GM19463 (cell line): ENCODE measurements around the gene MMP23B.

ENCODE experiments used
- ATAC-seq: cut with Tn5 transposase; IDR thresholded peaks from one replicate; pipeline ENCODE4 v1.9.1; 2021; ENCODE audit warnings: mild to moderate bottlenecking, moderate library complexity; ENCODE audit not compliant: unreplicated experiment

MMP23B gene

DNA sequence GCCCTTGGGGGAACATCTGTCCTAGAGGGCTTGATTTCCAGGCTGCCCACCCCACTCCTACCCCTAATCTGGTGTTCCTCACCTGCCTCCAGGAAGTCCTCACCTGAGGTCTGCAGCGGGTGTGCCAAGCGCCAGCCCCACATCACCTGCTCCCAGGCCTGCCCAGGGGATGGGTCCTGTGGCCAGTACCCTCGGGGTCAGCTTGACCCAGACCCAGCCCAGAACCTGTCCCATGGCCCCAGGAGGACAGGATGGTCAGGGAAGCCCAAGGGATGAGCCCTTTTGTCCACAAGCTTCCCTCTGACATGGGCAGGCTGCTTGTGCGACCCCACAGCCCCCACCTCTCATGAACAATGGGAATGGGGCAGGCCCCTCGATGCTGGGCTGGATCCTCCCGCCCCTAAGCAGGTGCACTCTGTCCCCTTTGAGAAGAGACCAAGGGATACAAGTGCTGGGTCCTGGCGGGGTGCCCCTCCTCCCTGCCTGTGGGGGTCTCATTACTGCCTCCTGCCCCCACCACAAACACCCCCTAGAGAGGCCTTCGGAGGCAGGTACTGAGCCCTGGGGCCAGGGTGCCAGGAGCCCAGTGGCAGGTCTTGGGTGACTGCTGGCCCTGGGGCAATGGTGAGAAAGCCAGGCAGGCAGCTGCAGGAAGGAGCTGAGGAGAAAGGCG lies 13.4 kb upstream of the MMP23B start:
- ATAC-seq: no peak

DNA sequence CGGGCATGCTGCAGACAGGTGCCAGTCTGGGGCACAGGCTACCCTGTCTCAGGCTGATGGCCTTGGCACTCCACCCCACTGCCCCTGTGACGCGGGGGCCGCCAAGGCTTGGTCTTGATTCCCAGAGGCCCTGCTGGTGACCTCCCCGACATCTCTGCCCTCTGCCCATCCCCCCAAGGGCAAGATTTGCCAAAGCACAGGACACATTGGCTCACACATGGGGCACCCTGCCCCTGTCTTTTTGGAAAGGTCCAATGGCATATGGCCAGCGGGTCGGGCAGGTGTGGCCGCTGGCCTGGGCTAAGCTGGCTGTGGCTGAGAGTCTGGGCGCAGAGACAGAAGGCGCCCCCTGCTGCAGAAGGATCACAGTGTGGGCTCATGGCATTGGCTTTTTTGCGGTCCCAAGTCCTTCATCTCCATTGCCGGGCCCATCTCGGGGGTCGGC lies 12.0 kb upstream of the MMP23B start:
- no peak for ATAC-seq

DNA sequence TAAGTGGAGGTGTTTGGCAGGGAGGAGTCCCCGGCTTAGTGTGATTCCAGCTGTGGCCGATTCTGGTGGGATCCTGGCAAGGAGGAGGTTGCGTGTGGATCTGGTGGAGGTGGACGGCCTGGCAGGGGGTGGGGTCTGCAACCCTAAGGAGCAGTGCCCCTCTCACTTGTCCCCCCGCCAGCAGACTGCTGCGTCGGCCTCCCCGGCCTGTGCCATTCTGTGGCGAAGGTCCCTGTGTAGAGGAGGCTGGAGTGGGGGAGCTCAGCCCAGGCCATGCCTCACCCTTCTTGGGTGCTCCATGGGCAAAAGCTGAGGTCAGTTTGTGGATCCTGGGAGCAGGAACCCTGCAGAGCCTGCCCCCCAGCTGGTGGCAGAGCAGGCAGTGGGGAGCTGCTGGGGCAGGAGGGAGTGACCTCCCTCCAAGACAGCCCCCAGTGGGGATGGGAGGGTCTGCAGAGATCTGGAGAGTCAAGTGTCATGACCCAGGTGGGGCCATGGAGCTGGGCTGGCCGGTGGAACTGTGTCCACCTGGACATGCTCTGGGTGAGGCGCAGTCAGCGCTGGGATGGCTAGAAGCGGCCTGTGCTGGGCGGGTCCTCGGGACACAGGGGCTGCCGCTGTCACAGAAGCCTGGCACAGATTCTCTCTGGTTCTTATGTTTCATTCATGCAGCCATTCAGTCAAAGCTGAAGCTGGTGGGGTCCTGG lies 11.4 kb upstream of the MMP23B start:
- ATAC-seq: no peak

GRCh38 chr1:1621173-1622009 lies 10.6 kb upstream of the MMP23B start:
- ATAC-seq: no peak

DNA sequence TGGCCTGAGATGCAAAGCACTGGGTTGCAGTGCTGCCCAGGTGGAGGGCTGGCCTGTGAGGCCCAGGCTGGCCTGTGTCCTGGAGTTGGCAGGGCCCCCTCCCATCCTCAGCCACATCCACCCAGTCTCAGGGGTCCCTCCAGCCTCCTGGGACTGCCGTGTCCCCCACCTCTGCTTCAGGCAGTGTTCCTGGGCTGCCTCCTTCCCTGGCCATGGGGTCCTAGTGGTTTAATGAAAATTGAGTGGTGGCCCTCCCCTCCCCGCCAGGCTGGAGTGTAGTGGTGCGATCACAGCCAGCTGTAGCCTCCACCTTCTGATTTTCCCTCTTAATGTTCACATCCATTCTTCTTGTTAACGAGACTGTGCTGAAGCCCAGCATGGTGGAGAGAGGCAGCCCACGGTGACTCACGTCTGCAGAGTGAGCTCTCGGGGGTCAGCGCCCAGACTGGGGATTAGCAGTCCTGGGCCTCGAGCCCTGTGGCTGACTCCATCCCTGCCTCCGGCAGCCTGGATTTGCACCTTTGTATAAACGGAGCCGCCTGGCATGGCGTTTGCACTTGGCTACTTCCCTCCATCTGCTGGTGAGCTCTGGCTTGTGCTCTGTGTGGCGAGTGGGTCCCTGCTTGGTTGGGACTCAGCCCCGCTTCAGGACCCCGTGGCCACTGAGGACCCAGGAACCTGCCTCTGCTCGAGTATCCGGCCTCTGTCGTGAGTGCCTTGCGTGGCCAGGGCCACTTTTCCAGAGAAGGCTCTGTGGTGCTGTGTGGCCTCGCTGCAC lies 9.8 kb upstream of the MMP23B start:
- ATAC-seq: no peak

GRCh38 chr1:1622788-1623094 lies 9.2 kb upstream of the MMP23B start:
- no peak for ATAC-seq

GRCh38 chr1:1623181-1623630 lies 8.8 kb upstream of the MMP23B start:
- ATAC-seq: no peak

DNA sequence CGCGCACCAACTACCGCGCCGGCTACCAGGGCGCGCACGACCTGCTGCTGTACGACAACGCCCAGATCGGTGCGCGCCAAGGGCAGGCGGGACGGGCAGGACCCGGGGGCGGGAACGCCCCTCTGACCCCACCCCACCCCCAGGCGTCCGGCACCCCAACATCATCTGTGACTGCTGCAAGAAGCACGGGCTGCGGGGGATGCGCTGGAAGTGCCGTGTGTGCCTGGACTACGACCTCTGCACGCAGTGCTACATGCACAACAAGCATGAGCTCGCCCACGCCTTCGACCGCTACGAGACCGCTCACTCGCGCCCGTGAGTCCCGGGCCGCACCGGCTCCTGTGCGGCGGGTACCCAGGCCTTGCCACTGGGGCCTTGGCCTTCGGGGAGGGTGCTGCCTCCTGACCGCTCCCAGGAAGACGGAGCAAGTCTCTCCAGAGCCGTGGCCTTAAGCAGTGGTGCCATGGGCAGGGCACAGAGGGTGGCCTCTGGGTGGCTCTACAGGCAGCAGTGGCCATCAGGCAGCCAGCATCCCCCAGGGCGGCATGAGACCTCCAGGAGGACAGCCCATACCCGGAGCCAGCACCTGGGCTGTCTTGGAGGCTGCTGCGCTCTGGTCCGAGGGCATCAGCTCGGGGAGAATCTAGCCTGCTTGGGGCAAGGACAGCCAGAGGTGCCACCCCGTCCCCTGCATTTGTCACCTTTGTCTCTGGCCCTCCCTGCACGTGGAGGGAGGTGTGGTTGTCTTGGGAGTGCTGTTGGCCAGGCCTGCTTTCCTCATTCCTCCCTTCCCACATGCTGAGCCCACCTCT lies 8.1 kb upstream of the MMP23B start:
- no peak for ATAC-seq

DNA sequence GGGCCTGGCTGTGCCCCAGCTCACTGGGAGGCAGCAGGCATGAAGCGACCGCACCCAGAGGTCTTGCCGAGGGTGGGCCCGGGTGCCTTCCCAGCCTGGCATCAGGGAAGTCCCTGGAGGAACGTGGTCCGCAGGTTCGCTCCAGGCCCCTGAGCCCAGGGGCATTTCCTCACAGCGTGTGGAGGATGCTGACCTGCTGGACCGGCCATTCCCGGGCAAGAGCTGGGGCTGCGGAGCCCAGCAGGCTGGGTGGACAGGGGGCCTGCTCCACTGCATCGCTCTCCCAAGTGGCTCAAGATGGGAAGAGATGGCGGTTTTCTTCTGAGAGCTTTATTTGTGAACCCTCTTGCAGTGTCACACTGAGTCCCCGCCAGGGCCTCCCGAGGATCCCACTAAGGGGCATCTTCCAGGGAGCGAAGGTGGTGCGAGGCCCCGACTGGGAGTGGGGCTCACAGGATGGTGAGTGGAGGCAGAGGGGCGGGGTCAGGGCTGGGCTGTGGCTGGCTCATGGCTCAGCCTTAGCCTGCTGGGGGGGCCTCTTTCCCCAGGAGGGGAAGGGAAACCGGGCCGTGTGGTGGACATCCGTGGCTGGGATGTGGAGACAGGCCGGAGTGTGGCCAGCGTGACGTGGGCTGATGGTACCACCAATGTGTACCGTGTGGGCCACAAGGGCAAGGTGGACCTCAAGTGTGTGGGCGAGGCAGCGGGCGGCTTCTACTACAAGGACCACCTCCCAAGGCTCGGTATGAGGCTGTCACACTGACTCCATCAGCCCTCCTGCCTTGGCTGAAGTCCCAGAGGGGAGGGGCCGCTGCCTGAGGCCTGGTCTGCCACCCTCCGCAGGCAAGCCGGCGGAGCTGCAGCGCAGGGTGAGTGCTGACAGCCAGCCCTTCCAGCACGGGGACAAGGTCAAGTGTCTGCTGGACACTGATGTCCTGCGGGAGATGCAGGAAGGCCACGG lies 7.2 kb upstream of the MMP23B start:
- ATAC-seq: no peak

DNA sequence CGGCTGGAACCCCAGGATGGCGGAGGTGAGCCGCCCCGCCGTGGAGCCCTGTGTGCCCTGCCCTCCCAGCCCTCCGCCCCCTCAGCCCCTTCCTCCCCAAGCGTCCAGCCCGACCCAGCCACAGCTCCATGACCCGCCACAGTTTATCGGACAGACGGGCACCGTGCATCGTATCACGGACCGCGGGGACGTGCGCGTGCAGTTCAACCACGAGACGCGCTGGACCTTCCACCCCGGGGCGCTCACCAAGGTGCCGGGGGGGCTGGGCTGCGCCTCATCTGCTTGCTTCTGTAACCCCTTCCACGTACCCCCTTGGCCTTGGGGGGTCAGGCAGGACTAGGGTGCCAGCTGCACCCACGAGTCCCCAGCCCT lies 6.6 kb upstream of the MMP23B start:
- no peak for ATAC-seq

DNA sequence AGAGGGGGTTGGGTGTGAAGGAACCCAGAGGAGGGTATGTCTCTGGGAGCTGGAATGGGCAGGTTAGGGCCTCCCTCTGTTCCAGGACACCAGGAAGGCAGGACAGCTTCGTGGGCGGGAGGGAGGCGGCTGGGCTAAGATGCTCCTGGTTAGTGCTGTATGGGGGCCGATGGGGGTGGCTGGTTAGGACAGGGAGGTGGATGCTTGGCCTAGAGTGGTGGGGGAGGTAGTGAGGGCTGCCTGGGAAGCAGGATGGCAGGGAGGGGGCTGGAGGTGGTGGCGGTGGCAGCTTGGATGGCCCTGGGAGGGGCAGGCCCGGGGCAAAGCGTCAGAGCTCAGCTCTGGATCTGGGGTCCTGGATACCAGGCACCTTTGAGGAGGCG lies 6.2 kb upstream of the MMP23B start:
- ATAC-seq: no peak

DNA sequence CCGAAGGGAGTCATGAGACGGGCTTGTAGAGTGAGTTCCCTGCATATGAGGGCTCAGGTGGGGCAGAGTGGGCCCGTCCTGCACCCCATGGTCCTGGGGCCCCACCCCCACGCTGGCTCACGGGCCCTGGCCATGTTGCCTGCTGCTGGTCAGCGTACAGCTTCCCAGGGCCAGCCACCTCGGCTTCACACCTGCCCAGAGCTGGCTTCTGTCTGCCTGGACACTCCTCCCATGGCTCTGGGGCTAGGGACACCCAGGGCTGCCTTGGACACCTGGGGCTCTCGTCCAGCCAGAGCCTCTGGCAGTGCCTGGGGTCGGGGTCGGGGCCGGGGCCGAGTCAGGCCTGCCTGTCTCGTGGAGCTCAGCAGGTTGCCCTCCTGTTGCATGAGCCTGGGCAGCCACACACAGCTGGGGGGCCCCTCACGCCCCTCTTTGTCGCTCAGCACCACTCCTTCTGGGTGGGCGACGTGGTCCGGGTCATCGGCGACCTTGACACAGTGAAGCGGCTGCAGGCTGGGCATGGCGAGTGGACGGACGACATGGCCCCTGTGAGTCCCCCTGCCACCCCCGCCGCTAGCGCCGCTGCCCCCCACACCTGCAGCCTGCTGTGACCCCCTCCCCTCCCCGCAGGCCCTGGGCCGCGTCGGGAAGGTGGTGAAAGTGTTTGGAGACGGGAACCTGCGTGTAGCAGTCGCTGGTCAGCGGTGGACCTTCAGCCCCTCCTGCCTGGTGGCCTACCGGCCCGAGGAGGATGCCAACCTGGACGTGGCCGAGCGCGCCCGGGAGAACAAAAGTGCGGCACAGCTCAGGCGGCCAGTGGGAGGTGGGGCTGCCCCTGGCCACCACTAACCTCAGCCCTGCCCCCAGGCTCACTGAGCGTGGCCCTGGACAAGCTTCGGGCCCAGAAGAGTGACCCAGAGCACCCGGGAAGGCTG lies 5.5 kb upstream of the MMP23B start:
- ATAC-seq: no peak

- ATAC-seq: no peak
Observed at GRCh38 chr1:1627261-1627828, 4.6 kb upstream of the MMP23B start.

DNA sequence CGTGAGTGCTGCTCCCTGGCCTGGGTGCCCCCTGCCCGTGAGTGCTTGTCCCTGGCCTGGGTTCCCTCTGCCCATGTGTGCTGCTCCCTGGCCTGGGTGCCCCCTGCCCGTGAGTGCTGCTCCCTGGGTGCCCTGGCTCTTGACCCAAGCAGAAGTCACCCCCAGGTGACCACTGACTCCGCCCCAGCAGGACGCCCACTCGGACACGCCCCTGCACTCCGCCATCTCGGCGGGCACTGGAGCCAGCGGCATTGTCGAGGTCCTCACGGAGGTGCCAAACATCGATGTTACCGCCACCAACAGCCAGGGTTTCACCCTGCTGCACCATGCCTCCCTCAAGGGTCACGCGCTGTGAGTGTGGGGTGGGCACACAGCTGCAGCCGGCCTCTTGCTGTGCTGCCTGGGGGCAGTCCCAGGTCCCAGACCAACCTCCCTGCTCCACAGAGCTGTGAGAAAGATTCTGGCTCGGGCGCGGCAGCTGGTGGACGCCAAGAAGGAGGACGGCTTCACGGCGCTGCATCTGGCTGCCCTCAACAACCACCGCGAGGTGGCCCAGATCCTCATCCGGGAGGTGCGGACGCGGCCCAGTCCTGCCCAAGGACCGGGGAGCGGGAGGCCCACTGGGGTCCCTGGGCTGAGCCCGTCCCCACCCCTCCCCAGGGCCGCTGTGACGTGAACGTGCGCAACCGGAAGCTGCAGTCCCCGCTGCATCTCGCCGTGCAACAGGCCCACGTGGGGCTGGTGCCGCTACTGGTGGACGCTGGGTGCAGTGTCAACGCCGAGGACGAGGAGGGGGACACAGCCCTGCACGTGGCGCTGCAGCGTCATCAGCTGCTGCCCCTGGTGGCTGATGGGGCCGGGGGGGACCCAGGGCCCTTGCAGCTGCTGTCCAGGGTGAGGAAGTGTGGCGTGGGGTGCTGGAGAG lies 3.9 kb upstream of the MMP23B start:
- no peak for ATAC-seq

DNA sequence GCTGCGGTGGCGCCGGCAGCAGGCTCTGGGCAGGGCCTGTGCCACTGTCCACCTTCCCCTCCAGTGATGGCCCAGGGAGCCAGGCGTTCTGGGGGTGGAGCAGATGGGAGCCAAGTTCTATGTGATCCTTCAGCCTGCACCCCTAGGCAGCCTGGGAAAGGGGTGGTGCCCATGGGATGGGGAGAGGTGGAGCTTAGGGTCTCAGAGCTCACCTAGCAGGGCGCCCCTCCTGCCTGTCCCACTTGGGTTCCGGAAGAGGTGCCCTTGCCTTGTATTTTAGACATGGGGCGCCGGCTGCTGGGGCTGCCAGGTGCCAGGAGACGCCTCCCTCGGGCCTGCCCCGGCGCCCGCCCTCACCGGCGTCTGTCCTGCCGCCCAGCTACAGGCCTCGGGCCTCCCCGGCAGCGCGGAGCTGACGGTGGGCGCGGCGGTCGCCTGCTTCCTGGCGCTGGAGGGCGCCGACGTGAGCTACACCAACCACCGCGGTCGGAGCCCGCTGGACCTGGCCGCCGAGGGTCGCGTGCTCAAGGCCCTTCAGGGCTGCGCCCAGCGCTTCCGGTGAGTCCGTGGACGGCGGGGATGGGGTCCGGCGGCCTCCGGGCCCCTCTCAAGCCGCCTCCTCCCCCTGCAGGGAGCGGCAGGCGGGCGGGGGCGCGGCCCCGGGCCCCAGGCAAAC lies 3.1 kb upstream of the MMP23B start:
- no peak for ATAC-seq
